DMS 273 treated with DMSO at 0.1 percent for 48 hours (cell line): Measurements from ENCODE around the gene ADGRL2.
"Not testable (repeated sequence)": the region's sequence is repeated elsewhere in the genome, so short reads cannot be mapped to it uniquely, and the experiment has no call there.

Experiments
- DNase-seq: peaks from one replicate; lab custom pipeline; 2025; lab: John Stamatoyannopoulos, UW

ADGRL2 gene

DNA sequence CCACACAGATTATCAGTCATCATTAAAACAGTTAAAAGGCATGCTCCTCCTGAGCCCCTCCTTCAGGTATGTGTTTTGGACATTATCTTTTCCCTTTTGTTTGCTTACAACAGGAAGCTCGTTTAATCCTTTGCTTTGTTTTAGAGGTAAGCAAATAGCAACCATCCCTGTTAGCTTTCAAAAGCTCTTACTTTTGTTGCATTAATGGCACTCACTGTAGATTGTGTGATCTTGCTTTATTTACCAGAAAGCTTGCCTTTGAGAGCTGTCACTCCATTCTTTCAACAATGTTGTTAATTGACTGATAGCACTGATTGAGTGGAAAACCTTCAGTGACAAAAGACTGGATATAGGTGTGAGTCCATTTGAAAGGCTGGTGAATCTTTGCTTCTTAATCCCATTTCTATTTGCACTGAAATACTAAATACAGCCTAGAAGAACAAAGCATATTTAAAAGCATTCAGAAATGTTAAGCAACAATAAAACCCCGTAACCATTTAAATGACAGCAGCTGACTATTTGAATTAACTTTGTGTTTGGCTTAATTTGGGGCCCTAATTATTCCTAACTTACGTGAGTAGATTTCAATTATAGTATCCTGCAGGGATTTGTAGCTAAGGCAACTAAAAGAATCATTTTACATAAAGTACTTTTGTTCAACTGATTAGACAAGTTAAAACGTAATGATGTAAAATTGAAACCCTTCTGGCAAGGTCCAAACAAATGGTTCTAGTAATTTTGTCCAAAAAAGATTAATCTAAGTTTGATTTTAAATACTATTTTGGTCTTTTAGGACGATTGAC is 48.3 kb downstream of the ADGRL2 start:
- no peak for DNase-seq

DNA sequence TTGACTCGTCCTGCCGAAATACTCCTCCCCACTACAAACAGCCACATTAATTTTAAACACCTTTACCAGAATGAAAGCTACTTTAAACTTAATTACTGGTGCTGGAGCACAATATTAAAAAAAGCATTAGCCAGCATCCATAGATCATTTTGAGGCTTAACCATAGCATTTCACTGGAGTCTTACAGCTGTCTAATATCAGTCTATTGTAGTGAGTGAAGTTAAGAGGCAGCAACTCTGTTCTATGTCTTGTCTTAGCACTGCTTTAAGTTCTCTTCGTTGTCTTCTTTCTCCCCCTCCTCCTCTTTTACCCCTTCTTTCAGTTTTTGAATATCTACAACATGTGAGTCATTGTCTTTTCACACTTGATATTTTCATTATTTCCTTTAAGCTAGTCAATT is 49.3 kb downstream of the ADGRL2 start:
- DNase-seq = no peak

DNA sequence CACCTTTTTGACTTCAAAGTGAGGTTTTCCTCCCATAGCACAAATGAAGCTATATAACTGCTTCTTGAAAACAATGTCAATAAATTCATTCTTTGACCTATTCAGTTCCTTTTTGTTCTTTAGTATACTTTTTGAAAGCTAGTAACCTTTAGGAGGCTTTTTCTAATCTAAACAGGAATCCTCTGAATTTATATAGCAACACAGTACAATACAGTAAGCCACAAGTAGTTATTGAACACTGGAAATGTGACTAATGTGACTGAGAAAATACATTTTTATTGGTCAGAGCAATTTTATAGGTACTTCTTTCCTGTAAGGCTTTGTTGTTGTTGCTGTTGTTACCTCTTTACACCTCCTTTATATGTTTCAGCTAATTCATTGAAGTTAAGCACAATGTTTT is 49.8 kb downstream of the ADGRL2 start:
- DNase-seq = no peak

DNA sequence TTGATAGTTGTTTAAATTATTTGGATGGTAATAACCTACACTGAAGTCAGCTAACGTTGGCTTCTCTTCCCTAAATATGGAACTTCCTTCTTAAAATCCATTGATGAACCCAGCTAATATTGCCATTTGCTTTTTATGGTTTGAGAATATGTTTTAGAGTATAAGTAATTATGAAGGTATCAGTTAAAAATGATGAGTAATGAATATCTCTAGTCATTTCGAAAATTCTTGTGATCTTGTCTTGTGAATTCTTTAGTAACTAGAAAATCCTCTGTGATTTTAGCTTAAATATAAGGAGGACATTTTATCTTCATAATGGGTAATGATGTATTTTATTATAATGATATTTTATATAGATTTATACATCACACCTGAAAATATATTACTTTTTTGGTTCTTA is 50.5 kb downstream of the ADGRL2 start:
- no peak for DNase-seq

DNA sequence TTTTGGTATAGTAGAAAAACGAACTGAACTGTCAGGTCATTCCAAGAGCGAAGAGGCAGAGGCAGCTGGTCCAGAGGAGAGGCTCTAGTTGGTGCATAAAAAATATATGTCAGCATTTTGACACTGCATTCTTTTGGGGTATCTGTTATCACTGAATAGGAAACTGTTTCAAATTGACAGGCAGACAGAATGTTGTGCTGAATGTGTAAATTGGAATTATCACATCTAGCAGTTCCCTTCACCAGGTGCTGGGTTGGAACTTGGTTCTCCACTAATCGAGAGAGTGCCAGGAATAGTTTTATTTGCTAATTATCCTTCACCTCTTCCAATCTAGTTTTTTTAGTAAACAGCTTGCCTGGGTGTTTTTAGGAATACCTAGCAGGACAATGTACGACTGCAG is 52.2 kb downstream of the ADGRL2 start:
- no peak for DNase-seq

DNA sequence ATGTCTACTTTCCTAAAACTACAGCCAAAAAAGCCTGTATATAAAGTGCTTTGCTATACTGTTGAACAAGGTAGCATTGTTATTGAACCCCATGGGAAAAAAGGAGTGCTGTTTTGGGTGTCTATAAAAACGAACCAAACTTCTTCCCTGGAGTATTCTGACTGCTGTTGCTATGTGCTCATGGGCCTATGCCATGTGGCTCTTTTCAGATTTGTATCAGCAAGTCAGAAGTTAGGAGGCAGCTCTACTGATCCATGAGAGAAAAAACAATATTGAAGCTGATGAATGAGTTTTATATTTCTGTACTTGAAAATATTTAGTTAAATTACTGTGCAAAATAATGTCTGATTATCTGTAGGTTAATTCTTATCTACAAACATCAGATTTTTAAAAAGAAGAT is 66.5 kb downstream of the ADGRL2 start:
- no peak for DNase-seq

DNA sequence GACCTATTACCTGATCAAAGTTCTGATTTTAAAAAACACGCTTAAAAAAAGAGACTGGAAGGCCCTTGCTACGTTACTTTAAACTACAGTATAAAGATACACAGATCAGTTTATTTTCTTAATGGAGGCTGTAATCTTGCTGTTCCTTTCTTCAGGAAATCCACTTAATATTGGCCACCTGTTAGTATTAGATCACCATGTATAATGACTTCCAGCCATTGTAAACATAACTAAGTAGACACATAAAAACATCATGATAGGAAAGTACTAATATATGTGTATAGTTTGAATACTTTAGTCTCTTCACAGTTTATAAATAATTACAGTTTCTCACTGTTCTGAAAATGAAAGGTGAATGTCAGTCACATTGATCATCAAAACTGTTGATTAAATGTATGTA is 68.6 kb downstream of the ADGRL2 start:
- no peak for DNase-seq

DNA sequence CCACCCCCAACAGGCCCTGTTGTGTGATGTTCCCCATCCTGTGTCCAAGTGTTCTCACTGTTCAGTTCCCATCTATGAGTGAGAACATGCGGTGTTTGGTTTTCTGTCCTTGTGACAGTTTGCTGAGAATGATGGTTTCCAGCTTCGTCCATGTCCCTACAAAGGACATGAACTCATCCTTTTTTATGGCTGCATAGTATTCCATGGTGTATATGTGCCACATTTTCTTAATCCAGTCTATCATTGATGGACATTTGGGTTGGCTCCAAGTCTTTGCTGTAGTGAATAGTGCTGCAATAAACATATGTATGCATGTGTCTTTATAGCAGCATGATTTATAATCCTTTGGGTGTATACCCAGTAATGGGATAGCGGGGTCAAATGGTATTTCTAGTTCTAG is 70.4 kb downstream of the ADGRL2 start:
- DNase-seq = not testable (repeated sequence)

DNA sequence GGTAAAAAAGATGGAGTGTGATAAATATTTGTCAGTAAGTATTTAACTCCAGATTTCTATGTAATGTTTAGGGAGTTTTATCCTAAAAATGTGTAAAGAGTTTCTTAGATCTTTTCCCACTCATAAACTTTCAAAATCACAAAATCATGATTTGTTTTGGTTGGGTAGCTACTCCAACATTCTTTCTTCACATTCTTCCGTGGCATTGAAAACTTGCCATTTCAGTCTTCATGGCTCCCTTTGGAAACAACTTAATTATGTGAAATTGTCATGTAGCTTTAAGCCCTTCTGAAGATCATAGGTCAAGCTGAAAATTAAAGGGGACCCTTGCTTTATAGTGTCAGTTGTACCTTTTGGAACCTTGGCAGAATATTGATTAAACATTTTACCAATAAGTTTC is 73.2 kb downstream of the ADGRL2 start:
- no peak for DNase-seq

DNA sequence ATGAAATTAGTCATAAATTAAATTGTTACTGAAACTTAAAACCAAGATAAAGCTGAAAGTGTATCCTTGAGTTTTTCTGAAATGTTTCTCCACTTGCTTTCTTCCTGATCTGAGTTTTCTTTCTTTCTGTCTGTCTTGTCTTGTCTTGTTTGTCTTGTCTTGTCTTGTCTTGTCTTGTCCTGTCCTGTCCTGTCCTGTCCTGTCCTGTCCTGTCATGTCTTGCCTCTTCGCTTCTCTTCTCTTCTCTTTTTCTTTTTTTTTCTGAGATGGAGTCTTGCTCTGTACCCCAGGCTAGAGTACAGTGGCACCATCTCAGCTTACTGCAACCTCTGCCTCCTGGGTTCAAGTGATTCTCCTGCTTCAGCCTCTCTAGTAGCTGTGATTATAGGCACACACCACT is 73.7 kb downstream of the ADGRL2 start:
- no peak for DNase-seq

DNA sequence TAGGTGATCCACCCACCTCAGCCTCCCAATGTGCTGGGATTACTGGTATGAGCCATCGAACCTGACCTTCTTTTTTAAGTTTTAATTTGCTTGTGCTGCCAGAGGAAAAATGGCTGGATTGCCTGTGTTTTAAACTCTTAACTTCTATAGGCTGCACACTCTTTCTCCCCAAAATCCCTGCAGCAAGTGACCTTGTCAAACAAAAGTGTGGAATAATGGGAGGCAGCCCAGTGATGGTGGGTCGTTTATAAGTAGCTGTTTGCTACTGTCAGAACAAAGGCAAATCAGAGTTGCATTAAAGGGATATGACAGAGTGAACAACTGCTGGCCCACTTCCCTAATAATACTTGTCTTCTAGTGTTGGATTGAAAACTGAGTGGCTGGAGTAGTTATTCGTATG is 74.2 kb downstream of the ADGRL2 start:
- no peak for DNase-seq

DNA sequence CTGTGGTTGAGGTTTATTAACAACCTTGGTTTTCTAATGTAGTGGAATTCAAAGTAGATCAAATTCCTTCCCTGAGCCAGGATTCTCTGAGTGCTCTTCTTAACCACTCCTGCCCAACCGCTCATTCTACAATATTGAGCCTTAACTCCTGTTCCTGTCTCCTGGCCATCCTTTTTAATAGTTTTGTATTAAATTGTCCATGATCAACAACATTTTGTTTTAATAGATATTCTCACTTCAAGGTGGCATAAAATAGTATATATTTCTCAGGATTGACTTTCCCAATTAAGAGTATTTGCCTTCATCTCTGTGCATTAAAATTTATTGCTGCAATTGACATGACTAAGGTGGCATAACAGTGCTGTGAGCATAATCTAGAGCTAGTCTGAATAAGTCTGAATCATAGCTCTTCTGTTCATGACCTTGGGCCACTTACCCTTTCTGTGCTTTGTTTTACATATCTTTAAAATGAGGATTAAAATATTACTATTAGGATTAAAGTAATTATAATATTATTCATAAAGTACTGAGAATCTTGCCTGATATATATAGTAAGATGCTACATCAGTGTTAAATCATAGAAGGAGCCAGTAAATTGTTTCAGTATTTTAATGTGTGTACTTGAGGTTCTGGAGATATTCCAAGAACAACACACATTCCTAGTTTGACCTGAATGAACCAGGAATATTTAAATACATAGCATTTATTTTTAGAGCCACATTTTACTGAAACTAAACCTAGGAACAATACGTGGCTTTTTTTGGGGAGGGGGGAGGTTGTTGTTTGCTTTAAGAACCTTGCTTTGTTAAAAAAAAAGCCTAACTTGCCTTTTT is 76.4 kb downstream of the ADGRL2 start:
- no peak for DNase-seq

DNA sequence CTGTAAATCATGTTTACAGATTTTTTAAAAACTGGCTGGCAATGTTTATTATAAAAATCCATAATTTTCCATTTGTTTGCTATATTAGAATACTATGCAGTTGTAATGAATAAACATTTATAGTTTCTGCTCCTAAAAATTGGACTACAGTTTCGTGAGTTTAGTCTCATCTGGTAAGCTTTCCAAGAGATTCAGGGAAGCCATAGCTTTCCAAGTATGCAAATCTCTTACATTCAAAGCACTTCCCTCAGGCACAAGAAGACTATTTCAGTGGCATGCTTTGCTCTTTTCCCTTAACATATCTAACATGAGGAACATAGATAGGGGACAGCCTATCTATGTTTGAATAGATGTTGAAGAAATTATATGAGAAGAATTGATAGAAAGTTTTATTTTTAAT is 77.2 kb downstream of the ADGRL2 start:
- no peak for DNase-seq

DNA sequence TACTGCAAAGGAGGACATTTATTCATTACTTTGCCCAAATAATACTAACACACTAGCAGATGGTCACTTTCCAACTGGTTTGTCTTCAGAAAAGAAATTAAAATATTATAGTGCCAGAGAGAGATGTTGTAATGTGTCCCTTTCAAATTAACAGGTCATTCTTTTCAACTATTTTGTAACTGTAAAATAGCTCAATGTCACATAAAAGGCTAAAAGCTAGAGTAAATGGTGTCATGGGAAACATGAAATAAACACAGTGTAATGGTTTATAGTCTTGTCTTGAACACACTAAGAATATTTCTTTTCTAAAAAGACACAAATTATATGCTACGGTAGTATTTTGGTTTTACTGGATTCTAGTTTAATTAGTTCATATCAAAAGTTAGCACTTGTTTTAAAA is 77.8 kb downstream of the ADGRL2 start:
- DNase-seq = no peak

DNA sequence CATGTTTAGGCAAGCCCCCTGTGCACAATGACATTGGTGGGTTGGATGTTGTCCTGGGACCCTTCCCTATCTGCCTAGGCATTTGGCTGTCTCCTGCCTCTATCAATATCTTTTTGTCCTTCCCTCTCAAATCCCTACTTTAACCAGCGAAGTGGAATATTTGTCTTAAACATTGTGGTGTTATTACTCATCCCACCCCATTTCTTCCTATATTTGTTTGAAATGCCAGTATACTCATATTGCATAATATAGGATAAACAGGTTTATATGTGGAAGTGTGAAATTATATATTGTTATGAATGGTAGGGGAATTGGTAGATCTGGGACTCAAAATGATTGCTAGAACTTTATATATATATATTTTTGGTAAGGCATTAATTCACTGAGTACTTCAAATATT is 80.0 kb downstream of the ADGRL2 start:
- no peak for DNase-seq

DNA sequence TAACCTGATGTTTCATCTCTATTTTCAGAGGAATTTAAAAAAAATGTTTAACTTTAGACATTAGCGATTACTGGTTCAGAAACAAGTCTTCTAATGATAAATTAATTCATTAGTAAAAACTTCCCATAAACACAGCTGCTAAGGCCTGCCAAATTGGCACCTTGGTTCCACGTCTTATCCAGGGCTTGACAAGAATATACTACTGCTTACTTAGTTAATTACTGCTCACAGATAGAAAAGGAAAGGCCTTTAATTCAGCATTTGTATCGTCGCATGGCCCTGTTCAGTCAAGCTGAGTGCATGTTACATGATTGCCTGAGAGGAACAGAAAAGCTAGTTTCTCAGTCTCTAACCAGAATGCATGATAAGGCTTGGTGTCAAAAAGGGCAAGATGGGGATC is 84.6 kb downstream of the ADGRL2 start:
- no peak for DNase-seq

DNA sequence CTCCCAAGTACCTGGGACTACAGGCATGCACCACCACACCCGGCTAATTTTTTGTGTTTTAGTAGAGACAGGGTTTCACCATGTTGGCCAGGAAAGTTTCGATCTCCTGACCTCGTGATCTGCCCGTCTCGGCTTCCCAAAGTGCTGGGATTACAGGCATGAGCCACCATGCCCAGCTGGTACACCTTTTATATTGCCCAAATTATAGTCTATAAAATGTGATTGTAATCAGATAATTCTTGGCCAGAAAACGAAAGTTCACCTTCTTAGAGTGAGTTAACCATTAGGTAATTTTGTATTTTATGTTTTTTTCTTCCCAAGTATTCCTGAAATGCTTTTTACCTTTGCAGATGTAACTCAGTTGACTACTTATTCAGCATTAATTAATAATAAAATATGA is 85.6 kb downstream of the ADGRL2 start:
- not testable (repeated sequence) for DNase-seq

DNA sequence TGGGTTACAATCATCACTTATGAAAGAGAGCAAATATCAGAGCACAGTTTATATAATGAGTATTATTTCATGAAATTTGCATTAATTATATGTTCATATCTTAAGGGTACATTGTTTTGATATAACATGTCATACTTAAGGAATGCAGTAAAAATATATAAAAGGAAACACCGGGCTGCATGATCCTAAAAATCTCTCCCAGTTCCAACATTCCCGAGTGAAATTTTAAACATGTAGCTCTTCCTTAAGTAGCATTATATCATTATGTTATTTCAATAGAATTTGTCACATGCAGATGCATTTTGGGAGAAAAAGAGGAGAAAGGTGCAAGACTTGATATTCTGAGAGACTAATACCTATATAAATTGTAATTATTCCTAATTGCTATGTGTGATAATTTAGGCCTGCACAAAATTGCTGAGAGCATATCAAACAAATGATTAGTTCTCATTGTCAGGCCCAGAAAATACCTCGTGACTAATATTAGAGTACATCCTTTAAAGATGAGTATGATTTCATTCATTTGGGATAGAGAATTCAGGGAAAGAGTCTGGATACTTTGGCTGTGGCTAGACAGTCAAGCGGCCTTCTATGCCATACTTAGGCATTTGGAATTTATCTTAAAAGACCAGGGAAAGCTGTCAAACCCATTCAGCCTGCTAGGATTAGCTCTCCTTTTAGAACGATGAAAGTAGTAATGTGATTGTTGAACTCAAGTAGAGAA is 86.8 kb downstream of the ADGRL2 start:
- no peak for DNase-seq

DNA sequence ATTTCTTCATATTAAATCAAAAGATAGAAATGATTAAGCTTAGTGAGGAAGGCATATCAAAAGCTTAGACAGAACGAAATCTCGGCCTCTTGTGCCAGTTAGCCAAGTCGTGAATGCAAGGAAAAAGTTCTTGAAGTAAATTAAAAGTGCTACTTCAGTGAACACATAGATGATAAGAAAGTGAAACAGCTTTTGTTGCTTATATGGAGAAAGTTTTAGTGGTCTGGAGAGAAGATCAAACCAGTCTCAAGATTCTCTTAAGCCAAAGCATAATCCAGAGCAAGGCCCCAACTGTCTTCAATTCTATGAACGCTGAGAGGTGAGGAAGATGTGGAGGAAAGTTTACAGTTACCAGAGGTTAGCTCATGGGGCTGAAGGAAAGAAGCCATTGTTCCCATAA is 88.4 kb downstream of the ADGRL2 start:
- no peak for DNase-seq

DNA sequence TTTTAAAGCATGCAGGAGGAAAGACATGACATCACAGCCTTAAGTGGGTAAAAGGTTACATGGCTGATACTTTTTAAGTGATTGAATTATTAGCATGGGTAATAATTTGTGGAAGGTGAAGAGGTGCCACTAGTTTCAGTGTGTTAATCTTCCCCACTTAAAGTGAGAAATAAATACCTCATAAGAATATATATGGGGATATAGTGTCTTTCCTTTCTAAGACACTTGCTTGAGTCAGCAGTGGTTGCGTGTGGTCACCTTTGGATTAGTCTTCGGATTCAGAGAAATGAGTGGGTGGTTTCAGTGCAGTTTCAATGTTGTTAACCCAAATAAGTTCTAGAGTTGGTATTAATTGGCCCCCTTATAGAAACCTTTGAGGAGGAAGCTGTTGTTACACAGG is 94.1 kb downstream of the ADGRL2 start:
- no peak for DNase-seq

DNA sequence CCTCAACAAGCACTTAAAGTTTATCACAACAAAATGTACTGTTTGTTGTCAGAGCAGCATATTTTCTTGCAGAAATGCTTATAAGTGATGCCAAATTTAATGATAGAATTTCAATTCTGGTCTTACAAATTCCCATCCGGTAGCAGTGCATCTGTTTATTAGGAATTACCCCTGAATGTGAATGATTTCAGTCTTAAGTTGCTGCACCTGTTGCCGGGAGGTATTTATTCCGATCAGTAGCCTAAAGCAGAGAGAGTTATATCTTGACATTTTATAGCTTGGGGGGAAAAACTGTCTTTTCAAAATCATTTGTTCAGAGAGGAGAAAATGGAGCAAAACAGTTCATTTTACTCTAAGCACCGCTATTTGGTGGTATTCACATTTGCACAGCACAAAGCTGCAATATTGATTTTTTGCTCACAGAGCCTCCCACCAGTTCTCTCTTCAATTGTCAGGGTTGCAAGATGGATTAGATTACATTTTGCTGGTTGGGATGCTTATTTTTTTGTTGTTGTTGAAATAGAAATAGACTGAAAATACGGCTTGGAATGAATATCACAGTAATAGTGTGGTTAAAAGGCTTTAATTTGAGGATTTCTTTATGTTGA is 98.6 kb downstream of the ADGRL2 start:
- DNase-seq = no peak

DNA sequence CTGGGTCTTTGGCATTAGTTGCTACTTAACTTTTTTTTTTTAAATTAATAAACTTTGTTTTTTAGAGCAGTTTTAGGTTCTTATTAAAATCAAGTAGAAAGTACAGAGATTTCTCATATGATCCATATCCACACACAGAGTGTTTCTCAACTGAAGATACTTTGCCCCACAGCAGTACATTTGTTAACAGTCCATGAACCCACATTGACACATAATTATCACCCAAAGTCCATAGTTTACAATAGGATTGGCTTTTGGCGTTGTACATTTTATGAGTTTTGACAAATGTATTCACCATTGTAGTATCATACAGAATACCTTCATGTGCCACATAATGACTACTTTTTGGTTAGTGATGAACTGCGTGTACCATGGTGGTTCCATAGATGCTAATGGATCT is 106.8 kb downstream of the ADGRL2 start:
- DNase-seq = no peak
